Left ventricle myocardium inferior (tissue), 1 donor: ENCODE results near the gene DOK7. TPM values are rescaled to one million over a fixed set of nuclear protein-coding genes. Genes with fewer than 3 reads are reported as not detected.

Experiments
- DNase-seq: peaks from one replicate; pipeline ENCODE4 v3.0.0-alpha.2; 2020
- H3K27ac ChIP-seq: fragments of 200-600 bp; replicated peaks from 2 replicates; pipeline ENCODE4 v1.8.0; 2021
- H3K27me3 ChIP-seq: fragments of 200-600 bp; 2 replicates; pipeline ENCODE4 v1.8.0; 2021; ENCODE audit warnings: low read depth
- H3K36me3 ChIP-seq: fragments of 200-600 bp; 2 replicates; pipeline ENCODE4 v1.8.0; 2021
- H3K4me1 ChIP-seq: fragments of 200-600 bp; 2 replicates; pipeline ENCODE4 v1.8.0; 2021
- H3K4me3 ChIP-seq: fragments of 200-600 bp; 2 replicates; pipeline ENCODE4 v1.8.0; 2021; ENCODE audit warnings: mild to moderate bottlenecking, moderate library complexity
- H3K9me3 ChIP-seq: fragments of 200-600 bp; replicated peaks from 2 replicates; pipeline ENCODE4 v1.8.0; 2021
- CTCF ChIP-seq: fragments of 200-600 bp; IDR thresholded peaks from 2 replicates; pipeline ENCODE4 v1.8.0; 2021; ENCODE audit warnings: antibody characterized with exemption, mild to moderate bottlenecking, borderline replicate concordance
- intact Hi-C: fragments of 100-400 bp; cut with micrococcal nuclease; formaldehyde crosslinking; loops from one replicate; pipeline ENCODE4 v1.11.0; 2022
- total RNA-seq: library from RNA; stranded (reverse); fragmentation: NEBNext Ultra II Directional; extraction: Animal tissue kit (Norgen Biotek cat#: 25700); gene quantifications from one replicate; pipeline ENCODE4 v1.2.1, GENCODE V29; 2021
- donor health status: DM: no; HTN: yes; CAD: no; lungs with severe emphysema.

DOK7 gene
- total RNA-seq, 1 donor from 2014 or later: 46.7 TPM

- TF ChIP-seq CTCF: no peak
- no peaks in the 10 kb centered on the region for H3K4me1 ChIP-seq
- H3K4me3 ChIP-seq: no peak overlapping the region
- peaks cover 56% of the 10 kb centered on the region for H3K36me3 ChIP-seq
- H3K27ac ChIP-seq: no peak overlapping the region
- intact Hi-C loops: no loop called here
- no peak for DNase-seq
- no peaks in the 10 kb centered on the region for H3K27me3 ChIP-seq
- H3K9me3 ChIP-seq: no peaks in the 10 kb centered on the region
Observed at GRCh38 chr4:3420956-3421355, 42.1 kb upstream of the DOK7 start.

DNA sequence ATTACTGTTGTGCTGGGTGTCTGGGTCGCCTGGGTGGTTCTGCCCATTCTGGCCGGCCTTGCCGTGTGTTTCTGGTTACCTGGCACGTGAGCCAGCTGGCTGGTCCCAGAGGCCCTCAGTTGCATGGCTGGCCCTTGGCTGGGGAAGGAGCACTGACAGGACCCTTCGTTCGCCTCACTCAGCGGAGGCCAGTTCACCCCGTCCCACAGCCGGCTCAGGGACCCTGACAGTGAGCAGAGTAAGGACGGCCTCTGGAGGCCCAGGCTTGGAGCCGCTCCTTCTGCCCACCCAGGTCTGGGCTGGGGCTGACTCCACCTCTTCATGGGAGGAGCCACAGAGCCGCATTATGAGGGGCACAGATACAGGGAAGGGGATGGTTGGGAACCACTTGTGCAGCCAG, 41.6 kb upstream of the DOK7 start:
- Histone ChIP-seq H3K9me3 (no peaks in the 10 kb centered on the region), H3K36me3 (peaks cover 52% of the 10 kb centered on the region), H3K4me1 (no peaks in the 10 kb centered on the region), H3K27ac (no peak overlapping the region), H3K27me3 (no peaks in the 10 kb centered on the region), H3K4me3 (no peak overlapping the region)
- intact Hi-C loops: no loop called here
- no peak for DNase-seq
- no peak for TF ChIP-seq CTCF

DNA sequence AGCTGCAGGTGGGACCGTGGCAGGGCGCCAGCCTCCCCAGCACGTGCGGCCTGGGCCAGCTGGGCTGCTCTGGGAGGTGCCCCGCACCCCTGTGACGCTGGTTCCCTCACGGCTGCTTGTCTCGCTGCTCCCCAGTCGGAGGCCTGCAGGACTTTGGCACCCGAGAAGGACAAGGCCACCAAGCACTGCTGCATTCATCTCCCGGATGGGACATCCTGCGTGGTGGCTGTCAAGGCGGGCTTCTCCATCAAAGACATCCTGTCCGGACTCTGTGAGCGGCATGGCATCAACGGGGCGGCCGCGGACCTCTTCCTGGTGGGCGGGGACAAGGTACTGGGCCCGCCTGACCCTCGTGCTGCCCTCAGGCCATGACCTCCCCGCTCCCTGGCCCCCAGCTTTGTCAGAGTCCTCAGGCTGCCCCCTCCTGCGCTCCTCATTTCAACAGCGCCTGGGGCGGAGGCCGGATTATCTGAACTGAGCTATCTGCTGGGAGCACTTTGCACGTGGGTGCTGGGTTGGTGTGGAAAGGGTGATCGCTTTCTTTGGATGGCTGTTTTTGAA, 40.8 kb upstream of the DOK7 start:
- Histone ChIP-seq H3K4me1 (no peaks in the 10 kb centered on the region), H3K27me3 (no peaks in the 10 kb centered on the region), H3K4me3 (no peak overlapping the region), H3K36me3 (peaks cover 52% of the 10 kb centered on the region), H3K9me3 (no peaks in the 10 kb centered on the region), H3K27ac (no peak overlapping the region)
- TF ChIP-seq CTCF: no peak
- no peak for DNase-seq
- intact Hi-C loops: no loop called here

DNA sequence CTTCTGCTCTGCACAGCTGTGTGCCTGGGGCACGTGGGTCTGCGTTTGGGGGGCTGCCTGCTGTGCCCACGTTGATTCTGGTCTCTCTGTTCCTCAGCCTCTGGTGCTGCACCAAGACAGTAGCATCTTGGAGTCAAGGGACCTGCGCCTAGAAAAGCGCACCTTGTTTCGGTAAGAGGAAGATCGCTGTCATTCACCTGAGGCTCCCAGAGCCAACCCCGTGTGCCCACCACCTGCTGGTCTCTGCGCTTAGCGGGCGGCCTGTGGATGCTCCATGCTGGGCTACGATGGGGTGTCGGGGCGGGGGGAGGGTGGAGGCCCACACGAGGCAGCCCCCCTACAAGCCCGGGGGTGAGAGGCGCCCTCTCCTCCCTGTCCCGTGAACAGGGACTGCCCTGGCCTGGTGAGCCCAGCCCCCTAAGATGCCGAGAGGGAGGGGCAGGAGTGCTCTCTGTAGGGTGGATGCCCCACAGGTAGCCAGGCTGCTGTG, 40.3 kb upstream of the DOK7 start:
- TF ChIP-seq CTCF: no peak
- intact Hi-C loops: no loop called here
- peaks cover 52% of the 10 kb centered on the region for H3K36me3 ChIP-seq
- H3K4me1 ChIP-seq: no peaks in the 10 kb centered on the region
- H3K27ac ChIP-seq: no peak overlapping the region
- no peak overlapping the region for H3K4me3 ChIP-seq
- no peak for DNase-seq
- H3K9me3 ChIP-seq: no peaks in the 10 kb centered on the region
- H3K27me3 ChIP-seq: no peaks in the 10 kb centered on the region

GRCh38 chr4:3423406-3423805, 39.7 kb upstream of the DOK7 start:
- no peaks in the 10 kb centered on the region for H3K4me1 ChIP-seq
- intact Hi-C loops: no loop called here
- peaks cover 51% of the 10 kb centered on the region for H3K36me3 ChIP-seq
- no peak for DNase-seq
- no peak overlapping the region for H3K4me3 ChIP-seq
- H3K9me3 ChIP-seq: no peaks in the 10 kb centered on the region
- H3K27ac ChIP-seq: no peak overlapping the region
- no peaks in the 10 kb centered on the region for H3K27me3 ChIP-seq
- TF ChIP-seq CTCF: no peak
